K562 (cell line): ENCODE measurements around the gene SPTSSA. TPM values are rescaled to one million over a fixed set of nuclear protein-coding genes. Genes with fewer than 3 reads are reported as not detected.

Source experiments
- ATAC-seq: fragments of 200-7000 bp; cut with Tn5 transposase; 3 replicates; pipeline ENCODE4 v1.9.1; 2020; ENCODE audit warnings: moderate library complexity
- BruUV-seq: library from RNA; stranded (reverse); fragments of 400-500 nt; replicated peaks from 2 replicates; lab custom pipeline; 2021; lab: Mats Ljungman, UMichigan
- CTCF ChIA-PET: fragments of 300-600 bp; formaldehyde crosslinking; extraction: SDS; loops from one replicate; lab custom pipeline; 2021; ENCODE audit warnings: low intra/inter-chr PET ratio; lab: Yijun Ruan, JAX
- POLR2A ChIA-PET: fragments of 300-600, 350-650 bp; sonication (Branson Sonifier 250); formaldehyde crosslinking; extraction: SDS; loops from one replicate; lab custom pipeline; 2021; ENCODE audit warnings: antibody characterized with exemption, inconsistent platforms; lab: Yijun Ruan, JAX
- DNase-seq, 4 experiments: peaks; one replicate each; pipeline versions ENCODE4 v3.0.0 to v3.0.0-alpha.2; 2011 to 2018; ENCODE audit warnings: low spot score in 3 of 4, mixed read lengths in 3 of 4; ENCODE audit errors: extremely low read depth in 1 of 4
- FAIRE-seq: peaks from 2 replicates; lab custom pipeline; 2011; peaks lifted over from hg19 to GRCh38; lab: Jason Lieb, UNC
- H2AFZ ChIP-seq: 2 replicates; pipeline ENCODE4 v1.6.0; 2011; ENCODE audit warnings: low read depth, low read length, control low read depth, inconsistent platforms
- H3K27ac ChIP-seq: fragments of 200-600 bp; 3 replicates; pipeline ENCODE4 v1.8.0; 2011; ENCODE audit warnings: low read depth, mild to moderate bottlenecking, control low read depth, inconsistent platforms, low read length, moderate library complexity, mixed read lengths; ENCODE audit errors: extremely low read depth
- H3K27me3 ChIP-seq, 2 experiments: fragments of 300-600 bp in 1 of 2; 2 replicates in 1 of 2; 3 replicates in 1 of 2; pipeline versions ENCODE4 v1.6.0 to v1.8.0; 2011; ENCODE audit warnings: inconsistent platforms in 2 of 2, low read length in 2 of 2, mild to moderate bottlenecking in 1 of 2, mixed read lengths in 1 of 2, moderate library complexity in 1 of 2; ENCODE audit not compliant: control insufficient read depth in 2 of 2, insufficient read depth in 2 of 2
- H3K36me3 ChIP-seq: fragments of 300-600 bp; 3 replicates; pipeline ENCODE4 v1.8.0; 2011; ENCODE audit warnings: mild to moderate bottlenecking, low read length, inconsistent platforms; ENCODE audit not compliant: control insufficient read depth, insufficient read depth
- H3K4me1 ChIP-seq, 2 experiments: fragments of 200-600 bp in 1 of 2; replicated peaks in 1 of 2; 2 replicates in 1 of 2; 3 replicates in 1 of 2; pipeline versions ENCODE4 v1.5.1 to v1.8.0; 2011; ENCODE audit warnings: inconsistent platforms in 2 of 2, low read length in 2 of 2, mild to moderate bottlenecking in 1 of 2, mixed read lengths in 1 of 2, moderate library complexity in 1 of 2; ENCODE audit not compliant: control insufficient read depth in 2 of 2, insufficient read depth in 2 of 2
- H3K4me2 ChIP-seq: 2 replicates; pipeline ENCODE4 v1.6.1; 2011; ENCODE audit warnings: low read length, control low read depth, inconsistent platforms, mixed read lengths; ENCODE audit not compliant: insufficient read depth
- H3K4me3 ChIP-seq: fragments of 200-600 bp; sonication (generic), shearing (Covaris generic); 2 replicates; pipeline ENCODE4 v1.5.1; 2016; ENCODE audit warnings: control low read depth, inconsistent platforms
- H3K79me2 ChIP-seq: fragments of 200-600 bp; 3 replicates; pipeline ENCODE4 v1.8.0; 2011; ENCODE audit warnings: low read length, inconsistent platforms; ENCODE audit not compliant: control insufficient read depth, insufficient read depth
- H3K9ac ChIP-seq, 2 experiments: 2 replicates each; pipeline versions ENCODE4 v1.6.0 to v1.6.1; 2011; ENCODE audit warnings: low read depth in 2 of 2, low read length in 2 of 2, control low read depth in 1 of 2, inconsistent platforms in 1 of 2, mild to moderate bottlenecking in 1 of 2, mixed read lengths in 1 of 2; ENCODE audit not compliant: insufficient read depth in 1 of 2
- H3K9me1 ChIP-seq: one replicate; pipeline ENCODE4 v1.6.0; 2011; ENCODE audit warnings: inconsistent platforms, mild to moderate bottlenecking, low read length, moderate library complexity; ENCODE audit not compliant: control insufficient read depth, insufficient read depth
- H3K9me3 ChIP-seq: replicated peaks from 2 replicates; pipeline ENCODE4 v1.5.1; 2011; ENCODE audit warnings: low read depth, low read length, inconsistent platforms; ENCODE audit not compliant: control insufficient read depth, insufficient read depth
- H4K20me1 ChIP-seq: replicated peaks from 2 replicates; pipeline ENCODE4 v1.6.1; 2011; ENCODE audit warnings: low read length, inconsistent platforms, mixed read lengths; ENCODE audit not compliant: control insufficient read depth, insufficient read depth
- ATF3 ChIP-seq, 2 experiments: fragments of 450-650 bp in 1 of 2; sonication (generic) in 1 of 2; formaldehyde crosslinking in 1 of 2; IDR thresholded peaks in 1 of 2; conservative IDR thresholded peaks in 1 of 2; 2 replicates each; pipeline versions ENCODE4 v1.6.1 to v1.8.1; 2016 to 2023; ENCODE audit warnings: mild to moderate bottlenecking in 2 of 2, moderate library complexity in 2 of 2, inconsistent platforms in 1 of 2, missing genetic modification reagents in 1 of 2
- ATF6 ChIP-seq: sonication (generic); formaldehyde crosslinking; IDR thresholded peaks from 2 replicates; pipeline ENCODE4 v1.4.0; 2020; ENCODE audit warnings: mild to moderate bottlenecking, missing genetic modification reagents
- CBX3 ChIP-seq, 2 experiments: IDR thresholded peaks; 1 replicate in 1 of 2; 2 replicates in 1 of 2; pipeline ENCODE4 v1.6.1; 2012; ENCODE audit warnings: inconsistent platforms in 2 of 2, low read length in 2 of 2, borderline replicate concordance in 1 of 2, control low read depth in 1 of 2
- DIDO1 ChIP-seq: fragments of 450-650 bp; IDR thresholded peaks from 2 replicates; pipeline ENCODE4 v1.6.1; 2016; ENCODE audit warnings: low read depth, missing biosample characterization, missing genetic modification characterization
- ELF1 ChIP-seq: fragments of 200-800 bp; sonication (Bioruptor generic); IDR thresholded peaks from 2 replicates; pipeline ENCODE4 v1.6.1; 2016; ENCODE audit warnings: missing genetic modification characterization, missing compliant biosample characterization
- MTA2 ChIP-seq: fragments of 450-650 bp; IDR thresholded peaks from 2 replicates; pipeline ENCODE4 v1.6.1; 2016; ENCODE audit warnings: low read depth
- SMAD3 ChIP-seq: fragments of 450-650 bp; formaldehyde crosslinking; conservative IDR thresholded peaks from 2 replicates; pipeline ENCODE4 v1.4.0; 2020; ENCODE audit warnings: mild to moderate bottlenecking
- THAP12 ChIP-seq: fragments of 250-450 bp; sonication (Bioruptor Pico); IDR thresholded peaks from 2 replicates; pipeline ENCODE4 v1.9.0; 2021; ENCODE audit warnings: mild to moderate bottlenecking, inconsistent platforms
- ZBTB8A ChIP-seq: fragments of 450-650 bp; IDR thresholded peaks from 2 replicates; pipeline ENCODE4 v1.6.1; 2018; ENCODE audit warnings: mild to moderate bottlenecking, moderate library complexity; ENCODE audit not compliant: partially characterized antibody
- ZNF592 ChIP-seq: fragments of 450-650 bp; IDR thresholded peaks from 2 replicates; pipeline ENCODE4 v1.6.1; 2017; ENCODE audit warnings: antibody characterized with exemption, mild to moderate bottlenecking
- WGBS: fragments of 100-300 bp; shearing (Covaris generic); methylation state at CpG from one replicate; pipeline ENCODE4 v1.1.6; 2016; ENCODE audit warnings: low coverage, mixed read lengths; ENCODE audit not compliant: insufficient coverage; ENCODE audit errors: missing lambda C conversion rate; 5-methylcytosine and 5-hydroxymethylcytosine counted together
- in situ Hi-C: fragments of 300-500 bp; cut with MboI; formaldehyde crosslinking; loops from 4 replicates; pipeline ENCODE4 v1.15.0; 2018; ENCODE audit warnings: inconsistent platforms, mixed read lengths
- intact Hi-C: fragments of 100-400 bp; cut with micrococcal nuclease; formaldehyde crosslinking; loops from 2 replicates; pipeline ENCODE4 v1.14.2; 2022
- polyA plus RNA-seq, 8 experiments: library from polyadenylated mRNA; depleted of rRNA in 4 of 8; stranded (reverse) in 5 of 8; unstranded in 3 of 8; fragments of >200 nt; fragmentation: Nextera tagmentation in 2 of 8; fragmentation: Illumina TruSeq in 1 of 8; extraction: Ambion mirVana in 2 of 8; extraction: Trizol in 1 of 8; gene quantifications; 2 replicates each; pipeline versions ENCODE4 v1.2.1 to v1.2.3, GENCODE V29; 2011 to 2014; ENCODE audit warnings: inconsistent platforms in 1 of 8, missing spikeins in 1 of 8
- total RNA-seq, 7 experiments: library from RNA; depleted of rRNA in 6 of 7; stranded (reverse); fragments of >200 nt in 6 of 7; fragmentation: Illumina TruSeq in 2 of 7; extraction: Trizol in 2 of 7; gene quantifications; 2 replicates each; pipeline versions ENCODE4 v1.2.1 to v1.2.3, GENCODE V29; 2011 to 2021; ENCODE audit warnings: low replicate concordance in 1 of 7

The SPTSSA gene
- total and polyA plus RNA-seq, 9 of the 15 experiments (the other 6 are each of a cell fraction or from before 2014, with no cell fraction given) = 6.8 to 35.7 (median 22.0) TPM

GRCh38 chr14:34452258-34452822, 9.7 kb downstream of the SPTSSA start:
- WGBS = 100% methylated on average over 1 of the region's 1 CpG
- Histone ChIP-seq H2AFZ (no peak overlapping the region), H3K4me2 (no peak overlapping the region), H3K27me3 (no peaks in the 10 kb centered on the region), H4K20me1 (no peaks in the 10 kb centered on the region), H3K9ac (no peak overlapping the region), H3K4me1 (no peaks in the 10 kb centered on the region; a peak in 1 of 5 replicates), H3K79me2 (peaks cover 47% of the 10 kb centered on the region), H3K9me3 (no peaks in the 10 kb centered on the region), H3K27ac (no peak overlapping the region), H3K9me1 (no peaks in the 10 kb centered on the region), H3K36me3 (peaks cover 41% of the 10 kb centered on the region), H3K4me3 (no peak overlapping the region)
- FAIRE-seq = no peak
- BruUV-seq = no TSS peak
- intact Hi-C loops = no loop called here
- no peak for ATAC-seq
- no peak for DNase-seq
- in situ Hi-C loops = no loop called here
- POLR2A ChIA-PET = interaction anchor here (0.7 to 2.7 kb wide), 6 partner anchors 8 to 449 kb away, joined by 3 to 16 read pairs (median 4); partner anchors contain the start of gene SPTSSA
- CTCF ChIA-PET = no interaction called here
- TF ChIP-seq ELF1 (tag) = no peak
- TF ChIP-seq ZNF592 = no peak
- TF ChIP-seq DIDO1 (tag) = no peak
- no peak for TF ChIP-seq ATF3 (IDR thresholded peaks at IDR 0.05)
- no peak for TF ChIP-seq ATF3 (CRISPR knock-in tag; conservative IDR thresholded peaks at IDR 0.05)
- no peak for TF ChIP-seq THAP12 (CRISPR knock-in tag)
- TF ChIP-seq ZBTB8A = no peak
- no peak for TF ChIP-seq MTA2
- no peak for TF ChIP-seq ATF6 (CRISPR knock-in tag)
- TF ChIP-seq SMAD3 = no peak
- TF ChIP-seq CBX3 (IDR thresholded peaks at IDR 0.05; ENCODE audit: borderline replicate concordance in 1 of 2, low read length in 2 of 2) = no peak
